Activated CD8-positive, alpha-beta T cell treated with anti-CD3 and anti-CD28 coated beads, Interleukin-2, amount 10 ng/mL, durations not matched to agents 7 days and 5 days (primary cell): ENCODE data around the gene C9orf72. TPM values are rescaled to one million over a fixed set of nuclear protein-coding genes. Genes with fewer than 3 reads are reported as not detected.

Source experiments
- ATAC-seq: fragments of 150-1000 bp; cut with Tn5 transposase; one replicate; pipeline ENCODE4 v1.10.0; 2021; ENCODE audit warnings: moderate library complexity
- CTCF ChIA-PET: fragments of 350-600 bp; sonication (Branson Sonifier 250); formaldehyde crosslinking; loops from one replicate; lab custom pipeline; 2021; ENCODE audit warnings: antibody characterized with exemption; lab: Charles Lee
- POLR2A ChIA-PET: fragments of 350-600 bp; sonication (Branson Sonifier 250); formaldehyde crosslinking; loops from one replicate; lab custom pipeline; 2021; ENCODE audit warnings: antibody characterized with exemption; lab: Charles Lee
- DNase-seq: peaks from one replicate; pipeline ENCODE4 v3.0.0-alpha.2; 2020
- H3K27ac Mint-ChIP-seq: one replicate; pipeline ENCODE4 v1.8.0; 2021; ENCODE audit warnings: mild to moderate bottlenecking, mixed read lengths
- H3K27me3 Mint-ChIP-seq: one replicate; pipeline ENCODE4 v1.8.0; 2021; ENCODE audit warnings: low read depth, mixed read lengths
- H3K36me3 Mint-ChIP-seq: one replicate; pipeline ENCODE4 v1.8.0; 2021; ENCODE audit warnings: low read depth, mixed read lengths
- H3K4me1 Mint-ChIP-seq: one replicate; pipeline ENCODE4 v1.8.0; 2021; ENCODE audit warnings: low read depth, mixed read lengths
- H3K4me3 Mint-ChIP-seq: one replicate; pipeline ENCODE4 v1.8.0; 2021; ENCODE audit warnings: mild to moderate bottlenecking, mixed read lengths
- H3K9me3 Mint-ChIP-seq: one replicate; pipeline ENCODE4 v1.8.0; 2022; ENCODE audit warnings: mixed read lengths; ENCODE audit not compliant: insufficient read depth
- total RNA-seq, 2 experiments: library from RNA; stranded (reverse); gene quantifications; one replicate each; pipeline ENCODE4 v1.2.3, GENCODE V29; 2021

The C9orf72 gene
- total RNA-seq, 2 experiments from 2014 or later = 7.5 to 10.2 TPM

DNA sequence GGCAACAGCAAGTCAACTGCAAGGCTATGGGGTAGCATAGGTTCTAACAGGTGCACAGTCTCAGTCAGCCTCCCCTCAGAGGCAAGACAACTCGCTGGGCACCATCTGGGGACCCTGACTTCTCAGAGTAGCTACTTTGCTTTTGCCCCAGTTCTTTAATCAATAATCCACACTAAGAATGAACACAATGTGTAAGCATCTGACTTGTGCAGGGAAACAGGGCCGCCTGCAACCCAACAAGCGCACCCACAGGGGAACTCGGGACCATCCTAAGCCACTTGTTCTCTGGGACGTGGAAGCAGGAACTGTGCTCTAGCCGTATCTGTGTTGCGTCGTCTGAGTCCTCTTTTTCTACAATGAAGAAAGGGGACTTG lies 45.6 kb downstream of the C9orf72 start:
- H3K27ac Mint-ChIP-seq = no peak overlapping the region
- DNase-seq (no peak), ATAC-seq (no peak)
- peaks cover 17% of the 10 kb centered on the region for H3K27me3 Mint-ChIP-seq
- no peaks in the 10 kb centered on the region for H3K9me3 Mint-ChIP-seq
- peak overlapping the region; percentile 83 for H3K4me3 Mint-ChIP-seq
- CTCF ChIA-PET = interaction anchor here (0.9 to 3.7 kb wide), 3 partner anchors 18 to 195 kb away, joined by 3 to 17 read pairs (median 3); no protein-coding TSS in a partner anchor
- no peaks in the 10 kb centered on the region for H3K36me3 Mint-ChIP-seq
- peaks cover 12% of the 10 kb centered on the region for H3K4me1 Mint-ChIP-seq
- POLR2A ChIA-PET = no interaction called here

DNA sequence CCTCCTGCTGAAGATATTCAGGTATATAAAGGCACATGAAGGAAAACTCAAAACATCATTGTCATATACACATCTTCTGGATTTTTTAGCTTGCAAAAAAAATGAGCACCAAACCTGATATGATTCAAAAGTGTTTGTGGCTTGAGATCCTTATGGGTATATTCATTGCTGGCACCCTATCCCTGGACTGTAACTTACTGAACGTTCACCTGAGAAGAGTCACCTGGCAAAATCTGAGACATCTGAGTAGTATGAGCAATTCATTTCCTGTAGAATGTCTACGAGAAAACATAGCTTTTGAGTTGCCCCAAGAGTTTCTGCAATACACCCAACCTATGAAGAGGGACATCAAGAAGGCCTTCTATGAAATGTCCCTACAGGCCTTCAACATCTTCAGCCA lies 49.0 kb downstream of the C9orf72 start, which contains the start of gene IFNK:
Gene IFNK (plus strand): TSS at position 55 of the 400 bp plus-strand sequence. CDS start 47 bp downstream, at position 102.
- ChIA-PET POLR2A (no interaction called here), CTCF (interaction anchor here (1.0 kb wide), 1 partner anchor 191 kb away, joined by 3 read pairs; no protein-coding TSS in a partner anchor)
- no peak within 1 kb of the TSS for H3K27ac Mint-ChIP-seq
- no peak within 1 kb of the TSS for H3K4me3 Mint-ChIP-seq
- H3K9me3 Mint-ChIP-seq = no peaks in the 10 kb centered on the region
- H3K36me3 Mint-ChIP-seq = no peaks in the 10 kb centered on the region
- peaks cover 14% of the 10 kb centered on the region for H3K27me3 Mint-ChIP-seq
- DNase-seq = no peak
- H3K4me1 Mint-ChIP-seq = peaks cover 9% of the 10 kb centered on the region
- no peak for ATAC-seq

DNA sequence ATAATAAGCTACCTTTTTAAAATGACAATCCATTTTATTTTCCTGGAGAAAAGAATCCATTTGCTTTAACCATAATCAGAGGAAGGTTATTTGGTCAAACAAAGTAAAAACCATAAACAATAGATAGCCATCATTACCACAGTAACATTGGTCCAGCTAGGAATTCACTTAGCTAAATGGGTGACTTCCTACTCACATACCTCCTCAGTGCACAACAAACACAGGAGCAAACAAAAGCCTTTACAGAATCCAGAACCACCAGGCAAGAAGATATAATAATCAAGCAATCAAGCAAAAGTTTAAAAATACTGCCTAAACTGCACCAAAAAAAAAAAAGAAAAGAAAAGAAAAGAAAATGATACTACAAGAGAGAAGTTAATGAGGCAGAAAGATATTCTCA lies 50.1 kb downstream of the C9orf72 start:
- ChIA-PET POLR2A (no interaction called here), CTCF (interaction anchor here (1.0 kb wide), 1 partner anchor 190 kb away, joined by 3 read pairs; no protein-coding TSS in a partner anchor)
- Mint-ChIP-seq H3K9me3 (no peaks in the 10 kb centered on the region), H3K4me1 (peaks cover 5% of the 10 kb centered on the region), H3K36me3 (no peaks in the 10 kb centered on the region), H3K27ac (no peak overlapping the region), H3K27me3 (peaks cover 13% of the 10 kb centered on the region), H3K4me3 (no peak overlapping the region)
- no peak for ATAC-seq
- no peak for DNase-seq

DNA sequence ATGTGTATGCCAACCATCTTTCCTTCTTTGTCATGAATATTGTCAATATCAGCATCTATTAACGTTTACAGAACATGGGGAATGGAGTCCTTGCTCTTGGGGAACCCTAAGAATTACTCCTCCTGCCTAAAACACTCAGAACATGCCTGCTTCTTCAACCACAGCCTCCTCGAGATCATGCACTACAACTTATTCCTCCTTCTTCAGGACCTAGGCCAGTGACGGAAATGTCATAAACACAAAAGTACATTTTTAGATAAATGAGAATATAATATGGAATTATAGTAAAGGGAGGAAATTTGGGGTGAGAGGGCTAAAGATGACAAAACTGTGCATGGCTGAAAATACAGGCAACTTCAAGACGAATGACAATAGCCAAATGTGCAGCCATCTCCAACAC lies 52.3 kb downstream of the C9orf72 start:
- no peak for DNase-seq
- Mint-ChIP-seq H3K4me1 (no peaks in the 10 kb centered on the region), H3K9me3 (no peaks in the 10 kb centered on the region), H3K4me3 (no peak overlapping the region), H3K27ac (no peak overlapping the region), H3K27me3 (peaks cover 3% of the 10 kb centered on the region), H3K36me3 (no peaks in the 10 kb centered on the region)
- POLR2A ChIA-PET = no interaction called here
- no peak for ATAC-seq
- CTCF ChIA-PET = no interaction called here

DNA sequence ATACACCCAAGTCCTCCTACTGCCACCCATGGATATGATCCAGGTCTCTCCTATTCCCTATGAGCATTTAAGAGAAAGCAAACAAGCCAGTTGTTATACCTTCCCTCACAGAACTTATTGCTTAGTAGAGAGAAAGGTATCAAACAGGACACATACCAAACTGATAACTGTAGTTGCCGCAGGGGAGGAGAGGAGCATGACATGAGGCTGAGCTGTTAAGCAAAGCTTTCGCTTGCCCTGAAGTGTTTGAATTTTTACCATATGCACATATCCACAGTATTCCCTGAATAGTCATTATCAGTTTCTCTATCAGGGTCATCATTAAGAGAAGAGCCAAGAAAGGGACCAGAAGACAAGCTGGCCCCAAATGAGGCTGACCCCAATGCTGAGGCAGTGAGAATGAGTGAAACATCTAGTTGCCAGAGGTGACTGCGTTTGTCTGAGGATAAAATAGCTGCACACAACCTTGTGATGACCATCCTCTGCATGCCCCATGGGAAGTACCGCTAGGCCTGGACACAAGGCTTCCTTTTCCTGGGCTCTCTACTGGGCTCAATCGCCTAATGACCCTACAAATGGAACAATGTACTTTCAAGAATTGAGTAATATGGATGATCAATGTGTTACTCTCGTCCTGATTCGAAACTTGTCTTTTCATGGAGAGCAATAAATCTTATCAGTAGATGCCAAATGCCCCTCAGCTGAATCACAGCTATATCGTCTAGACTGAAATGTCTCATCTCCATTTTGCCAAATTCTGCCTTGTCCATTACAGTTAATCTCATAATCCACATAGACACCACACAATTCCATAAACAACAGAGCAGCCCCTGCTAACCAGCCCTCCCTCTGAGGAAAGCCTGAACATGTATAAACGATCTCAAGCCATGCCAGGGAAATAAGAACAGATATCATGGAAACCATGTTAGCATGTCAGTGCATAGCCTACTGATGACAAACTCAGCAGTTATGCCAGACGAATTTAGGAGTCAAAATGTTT lies 53.5 kb downstream of the C9orf72 start:
- no peaks in the 10 kb centered on the region for H3K36me3 Mint-ChIP-seq
- no peak for DNase-seq
- CTCF ChIA-PET = no interaction called here

DNA sequence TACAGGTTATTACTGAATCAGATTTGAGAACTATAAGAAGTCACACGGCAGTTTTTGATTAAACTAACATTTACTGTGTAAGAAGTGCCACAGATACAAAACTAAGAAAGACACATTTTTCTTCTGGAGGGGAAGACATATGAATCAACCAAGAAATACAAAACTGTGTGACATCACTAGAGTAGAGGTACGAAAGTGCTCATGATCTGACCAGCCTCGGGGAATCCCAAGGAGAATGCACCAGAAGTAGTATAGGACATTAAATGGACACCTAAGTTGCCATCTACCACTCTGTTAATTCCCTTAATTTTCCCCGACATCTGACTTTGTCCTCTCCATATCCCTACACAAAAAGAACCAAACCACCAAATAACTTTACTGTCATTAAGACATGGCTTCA lies 54.5 kb downstream of the C9orf72 start:
- no peak for ATAC-seq
- Mint-ChIP-seq H3K27ac (no peak overlapping the region), H3K9me3 (no peaks in the 10 kb centered on the region), H3K36me3 (no peaks in the 10 kb centered on the region), H3K4me3 (no peak overlapping the region), H3K4me1 (no peaks in the 10 kb centered on the region), H3K27me3 (no peaks in the 10 kb centered on the region)
- CTCF ChIA-PET = no interaction called here
- DNase-seq = no peak
- POLR2A ChIA-PET = no interaction called here

More for the DNA sequence above, 53.5 kb downstream of the C9orf72 start:
- Mint-ChIP-seq H3K27me3 (no peaks in the 10 kb centered on the region), H3K4me1 (no peaks in the 10 kb centered on the region), H3K4me3 (no peak overlapping the region), H3K9me3 (no peaks in the 10 kb centered on the region), H3K27ac (no peak overlapping the region)
- POLR2A ChIA-PET = no interaction called here
- ATAC-seq = no peak

DNA sequence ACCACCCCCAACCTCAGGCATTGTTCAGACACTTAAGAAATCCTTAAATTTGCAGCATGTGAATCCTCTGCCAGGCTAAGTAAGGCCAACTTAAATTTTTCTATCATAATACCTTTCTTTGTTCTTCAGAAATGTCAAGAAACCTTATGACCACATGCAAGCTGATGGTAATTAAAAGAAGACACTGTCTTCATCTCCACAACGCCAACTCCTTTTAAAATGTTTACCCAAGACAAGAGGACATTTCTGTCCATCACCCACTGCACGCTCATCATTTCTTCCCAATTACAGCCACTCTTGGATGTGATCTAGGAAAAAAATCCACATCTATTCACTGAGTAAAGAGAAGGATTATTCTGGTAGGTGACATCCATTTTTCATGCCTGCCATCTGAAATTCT lies 55.3 kb downstream of the C9orf72 start:
- Mint-ChIP-seq H3K27ac (no peak overlapping the region), H3K4me1 (no peaks in the 10 kb centered on the region), H3K9me3 (no peaks in the 10 kb centered on the region), H3K36me3 (no peaks in the 10 kb centered on the region), H3K27me3 (no peaks in the 10 kb centered on the region), H3K4me3 (no peak overlapping the region)
- DNase-seq = no peak
- ATAC-seq = no peak
- POLR2A ChIA-PET = no interaction called here
- CTCF ChIA-PET = no interaction called here

DNA sequence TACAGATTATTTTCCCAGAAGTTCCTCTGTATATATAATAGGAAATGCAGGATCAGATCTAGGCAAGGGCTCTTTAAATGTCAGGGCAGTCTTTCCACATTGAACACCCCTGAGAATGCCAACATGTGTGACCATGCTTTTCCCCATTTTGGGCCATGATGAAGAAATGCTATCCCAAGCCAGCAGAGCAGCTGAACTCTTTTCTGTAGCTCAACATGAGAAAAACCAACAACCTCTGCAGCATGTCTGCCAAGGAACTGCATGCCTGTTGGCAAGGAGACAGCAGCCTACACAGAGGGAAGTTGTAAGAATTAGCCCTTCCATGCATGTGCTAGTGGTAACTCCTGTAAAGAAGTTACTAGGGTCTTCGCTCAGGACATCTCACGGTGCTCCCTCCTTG lies 58.7 kb downstream of the C9orf72 start:
- no peaks in the 10 kb centered on the region for H3K36me3 Mint-ChIP-seq

DNA sequence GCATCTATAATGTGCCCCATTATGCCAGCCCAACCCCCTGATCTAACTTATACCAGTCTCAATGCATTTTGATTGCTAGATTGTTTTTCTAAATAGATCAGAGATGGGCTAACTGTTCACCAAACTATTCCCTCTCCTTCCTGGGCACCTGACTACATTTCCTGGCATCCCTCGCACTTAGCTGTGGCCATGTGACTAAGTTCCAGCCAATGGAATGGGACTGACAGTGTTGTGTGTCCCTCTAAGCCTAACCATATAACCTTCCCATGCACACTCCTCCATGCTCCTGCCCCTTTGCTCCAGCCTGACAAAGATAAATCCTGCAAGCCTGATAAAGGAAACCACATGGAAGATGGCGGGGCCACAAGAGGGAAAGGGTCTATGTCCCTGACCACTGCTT lies 61.5 kb downstream of the C9orf72 start:
- CTCF ChIA-PET = no interaction called here
- POLR2A ChIA-PET = no interaction called here
- no peaks in the 10 kb centered on the region for H3K4me1 Mint-ChIP-seq

More for the DNA sequence above, 58.7 kb downstream of the C9orf72 start:
- Mint-ChIP-seq H3K27ac (no peak overlapping the region), H3K27me3 (no peaks in the 10 kb centered on the region), H3K4me1 (no peaks in the 10 kb centered on the region), H3K4me3 (no peak overlapping the region), H3K9me3 (no peaks in the 10 kb centered on the region)
- DNase-seq = no peak
- ChIA-PET POLR2A (no interaction called here), CTCF (interaction anchor here (1.4 kb wide), 1 partner anchor 15 kb away, joined by 3 read pairs; no protein-coding TSS in a partner anchor)
- no peak for ATAC-seq

DNA sequence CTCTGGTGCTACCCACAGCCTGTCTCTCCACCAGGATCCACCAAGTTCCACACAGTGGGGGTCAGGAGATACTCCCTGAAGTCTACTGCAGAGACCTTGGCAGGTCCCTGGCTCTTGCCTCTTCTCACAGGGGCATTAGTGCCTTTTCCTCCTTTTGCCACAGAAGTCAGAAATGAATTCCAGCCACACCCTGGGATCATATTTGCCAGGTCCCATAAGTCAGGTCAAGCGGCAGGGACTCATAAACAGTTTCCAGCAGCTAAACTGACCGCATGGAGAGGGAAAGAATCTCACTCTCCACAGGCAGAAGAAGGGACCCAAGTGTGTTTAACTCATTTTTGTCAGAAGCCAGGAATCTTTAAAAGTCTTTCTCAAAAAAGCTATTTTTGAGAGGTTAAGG lies 62.5 kb downstream of the C9orf72 start:
- DNase-seq (no peak), ATAC-seq (no peak)
- CTCF ChIA-PET = no interaction called here
- no peaks in the 10 kb centered on the region for H3K9me3 Mint-ChIP-seq
- H3K4me1 Mint-ChIP-seq = no peaks in the 10 kb centered on the region
- H3K27ac Mint-ChIP-seq = no peak overlapping the region
- H3K27me3 Mint-ChIP-seq = no peaks in the 10 kb centered on the region
- POLR2A ChIA-PET = no interaction called here
- H3K36me3 Mint-ChIP-seq = no peaks in the 10 kb centered on the region
- no peak overlapping the region for H3K4me3 Mint-ChIP-seq

More for the DNA sequence above, 61.5 kb downstream of the C9orf72 start:
- no peak overlapping the region for H3K27ac Mint-ChIP-seq
- no peaks in the 10 kb centered on the region for H3K36me3 Mint-ChIP-seq
- ATAC-seq (no peak), DNase-seq (no peak)
- no peaks in the 10 kb centered on the region for H3K27me3 Mint-ChIP-seq
- H3K9me3 Mint-ChIP-seq = no peaks in the 10 kb centered on the region
- H3K4me3 Mint-ChIP-seq = no peak overlapping the region

DNA sequence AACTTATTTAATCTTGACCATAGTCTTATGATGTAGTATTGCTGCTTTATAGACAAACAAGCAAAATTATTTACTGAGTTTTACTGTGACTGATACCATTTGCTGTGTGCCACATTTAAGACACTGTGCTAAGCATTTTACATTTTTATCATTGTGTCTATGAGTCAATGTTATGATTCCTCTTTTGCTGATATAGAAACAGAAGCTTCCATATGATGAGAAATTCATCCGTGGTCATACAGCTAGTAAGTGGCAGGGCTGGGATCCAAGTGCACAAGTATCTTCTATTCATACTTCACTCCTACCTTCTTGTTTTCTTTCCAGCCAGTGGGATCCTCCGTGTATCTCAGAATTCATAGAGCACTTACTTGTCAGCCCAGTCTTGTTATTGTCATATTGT lies 66.3 kb downstream of the C9orf72 start:
- no peaks in the 10 kb centered on the region for H3K4me1 Mint-ChIP-seq
- no peaks in the 10 kb centered on the region for H3K36me3 Mint-ChIP-seq
- H3K9me3 Mint-ChIP-seq = no peaks in the 10 kb centered on the region
- no peaks in the 10 kb centered on the region for H3K27me3 Mint-ChIP-seq
- POLR2A ChIA-PET = no interaction called here
- no peak overlapping the region for H3K27ac Mint-ChIP-seq
- no peak for DNase-seq
- no peak overlapping the region for H3K4me3 Mint-ChIP-seq
- no peak for ATAC-seq
- CTCF ChIA-PET = no interaction called here

DNA sequence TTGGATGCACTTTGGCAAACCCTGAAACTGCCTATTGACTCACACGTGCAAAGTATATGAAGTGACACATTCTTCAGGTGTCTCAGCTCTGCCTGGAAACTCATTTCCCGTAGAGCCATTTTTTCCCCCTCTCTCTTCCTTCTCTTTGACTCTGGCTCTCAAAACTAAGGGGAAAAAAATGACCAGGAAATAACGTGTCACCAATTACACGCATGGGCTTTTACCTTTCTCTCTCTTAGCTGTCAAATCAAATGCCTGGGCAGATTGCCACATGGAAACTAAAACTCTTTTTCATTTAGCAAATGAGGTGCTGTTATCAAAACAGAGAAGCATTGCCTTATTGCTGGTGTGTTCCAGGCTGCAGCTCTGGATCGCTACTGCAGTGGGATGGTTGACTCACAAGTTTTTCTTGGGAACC lies 67.5 kb downstream of the C9orf72 start:
- POLR2A ChIA-PET = no interaction called here
- ATAC-seq (no peak), DNase-seq (no peak)
- H3K27me3 Mint-ChIP-seq = peaks cover 5% of the 10 kb centered on the region
- CTCF ChIA-PET = no interaction called here
- H3K4me3 Mint-ChIP-seq = no peak overlapping the region
- no peak overlapping the region for H3K27ac Mint-ChIP-seq
- no peaks in the 10 kb centered on the region for H3K9me3 Mint-ChIP-seq
- no peaks in the 10 kb centered on the region for H3K36me3 Mint-ChIP-seq
- H3K4me1 Mint-ChIP-seq = peaks cover 3% of the 10 kb centered on the region
